Tibial nerve (tissue), 4 donors: ENCODE results near the gene ADAMTS3. TPM values are rescaled to one million over a fixed set of nuclear protein-coding genes. Genes with fewer than 3 reads are reported as not detected.

Source experiments
- DNase-seq, 2 donors: peaks; one replicate each; pipeline ENCODE4 v3.0.0-alpha.2; 2019; ENCODE audit warnings: low spot score in 2 of 2
- H3K27ac ChIP-seq, 4 donors: fragments of 200-600 bp; sonication (generic) in 3 of 4; one replicate each; pipeline ENCODE4 v1.5.1; 2017 to 2019; ENCODE audit warnings: mild to moderate bottlenecking in 1 of 4
- H3K27me3 ChIP-seq, 2 donors: fragments of 200-600 bp; sonication (generic) in 1 of 2; one replicate each; pipeline versions ENCODE4 v1.5.1 to v1.6.0; 2017 to 2019
- H3K36me3 ChIP-seq, 3 donors: fragments of 200-600 bp; sonication (generic); one replicate each; pipeline ENCODE4 v1.5.1; 2018 to 2019
- H3K4me1 ChIP-seq, 4 donors: fragments of 200-600 bp; sonication (generic) in 3 of 4; one replicate each; pipeline ENCODE4 v1.5.1; 2017 to 2019
- H3K4me3 ChIP-seq, 4 donors: fragments of 200-600 bp; sonication (generic) in 3 of 4; one replicate each; pipeline ENCODE4 v1.5.1; 2017 to 2019; ENCODE audit warnings: mild to moderate bottlenecking in 1 of 4, moderate library complexity in 1 of 4
- H3K9me3 ChIP-seq, 4 donors: fragments of 200-600 bp; sonication (generic) in 3 of 4; one replicate each; pipeline ENCODE4 v1.5.1; 2017 to 2019
- CTCF ChIP-seq, 5 experiments: fragments of 200-600 bp in 3 of 5; fragments of 450-650 bp in 2 of 5; sonication (generic) in 3 of 5; IDR thresholded peaks; one replicate each; pipeline ENCODE4 v1.5.1; 2016 to 2019; ENCODE audit warnings: antibody characterized with exemption in 5 of 5, mild to moderate bottlenecking in 3 of 5, moderate library complexity in 2 of 5
- EP300 ChIP-seq, 2 donors: sonication (generic); formaldehyde crosslinking; IDR thresholded peaks; one replicate each; pipeline ENCODE4 v1.6.1; 2017; ENCODE audit warnings: antibody characterized with exemption in 2 of 2, mild to moderate bottlenecking in 1 of 2
- POLR2A ChIP-seq, 2 donors: fragments of 450-650 bp; IDR thresholded peaks; one replicate each; pipeline ENCODE4 v1.6.1; 2017; ENCODE audit warnings: antibody characterized with exemption in 2 of 2, mild to moderate bottlenecking in 2 of 2, moderate library complexity in 2 of 2
- WGBS, 2 donors: methylation state at CpG; one replicate each; pipeline ENCODE4 v1.1.5; 2018; 5-methylcytosine and 5-hydroxymethylcytosine counted together
- total RNA-seq, 4 donors: library from RNA; depleted of rRNA; stranded (reverse); fragments of >200 nt; gene quantifications; one replicate each; pipeline ENCODE4 v1.1.0, GENCODE V29; 2016

The ADAMTS3 gene
- total RNA-seq, 4 donors from 2014 or later: 1.7 to 4.3 (median 2.4) TPM

DNA sequence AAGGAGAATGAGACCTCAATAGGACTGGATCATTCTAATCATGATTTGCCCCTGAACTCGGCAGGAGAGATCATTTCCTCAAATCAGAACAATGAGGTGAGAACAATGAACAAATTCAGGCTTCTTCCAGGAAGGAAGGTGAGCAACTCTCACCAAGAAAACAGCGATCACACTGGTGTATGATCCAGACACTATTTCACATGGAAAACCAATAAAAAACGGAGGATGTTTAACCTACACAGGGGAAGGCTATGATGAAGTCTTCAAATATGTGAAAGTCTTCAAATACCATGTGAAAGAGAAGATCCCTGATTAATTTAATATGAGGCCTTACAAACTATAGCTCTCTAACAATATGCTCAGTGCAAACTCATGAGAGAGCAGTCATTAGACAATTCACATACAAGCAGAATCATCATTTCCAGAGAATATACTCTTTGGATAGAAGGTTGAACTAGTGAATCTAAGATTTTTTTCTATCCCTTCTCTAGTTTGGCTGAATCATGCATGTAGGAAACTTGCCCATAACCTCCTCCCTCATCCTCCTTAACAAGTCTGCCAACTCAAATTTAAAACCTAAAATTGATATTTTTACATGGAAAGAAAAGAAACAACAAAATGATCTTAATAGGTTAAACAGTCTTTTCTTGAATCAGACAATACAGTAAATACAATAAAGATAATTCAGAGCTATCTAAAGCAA is 122.5 kb downstream of the ADAMTS3 start:
- no peak for DNase-seq
- H3K9me3 ChIP-seq: no peaks in the 10 kb centered on the region
- peaks cover 0 to 3% (median 0%) of the 10 kb centered on the region in 4 donors for H3K4me1 ChIP-seq
- TF ChIP-seq POLR2A (IDR thresholded peaks at IDR 0.05): no peak
- no peak for TF ChIP-seq EP300 (IDR thresholded peaks at IDR 0.05)
- TF ChIP-seq CTCF (IDR thresholded peaks at IDR 0.05): no peak
- no peaks in the 10 kb centered on the region for H3K27me3 ChIP-seq
- H3K36me3 ChIP-seq: no peaks in the 10 kb centered on the region
- 67 to 86% methylated on average over 3 of the region's 3 CpGs for WGBS, 2 donors
- no peak overlapping the region for H3K27ac ChIP-seq
- no peak overlapping the region for H3K4me3 ChIP-seq

DNA sequence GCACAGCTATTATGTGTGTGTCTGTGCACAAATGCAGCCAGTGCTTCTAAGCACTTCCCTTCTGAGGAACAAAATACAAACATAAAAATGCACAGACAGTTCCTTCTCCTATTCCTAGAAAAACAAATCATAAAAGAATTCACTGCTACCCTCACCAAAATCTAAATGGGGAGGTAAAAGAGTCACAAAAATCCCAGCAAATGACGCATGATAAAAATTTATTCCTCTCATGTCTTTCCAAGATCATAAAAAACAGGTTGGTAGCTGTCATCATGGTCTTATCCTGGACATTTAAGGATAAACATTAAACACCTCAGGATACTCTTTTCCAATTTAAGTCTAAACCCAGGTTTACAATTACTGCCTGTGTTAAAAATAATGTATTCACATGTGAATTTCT is 124.9 kb downstream of the ADAMTS3 start:
- H3K36me3 ChIP-seq: no peaks in the 10 kb centered on the region
- TF ChIP-seq EP300 (IDR thresholded peaks at IDR 0.05): no peak
- no peak for TF ChIP-seq CTCF (IDR thresholded peaks at IDR 0.05)
- no peak overlapping the region for H3K4me3 ChIP-seq
- no peaks in the 10 kb centered on the region for H3K9me3 ChIP-seq
- peaks cover 0 to 3% (median 0%) of the 10 kb centered on the region in 4 donors for H3K4me1 ChIP-seq
- no peak overlapping the region for H3K27ac ChIP-seq
- no peaks in the 10 kb centered on the region for H3K27me3 ChIP-seq
- DNase-seq: no peak
- WGBS, 2 donors: 81 to 84% methylated on average over 1 of the region's 1 CpG

DNA sequence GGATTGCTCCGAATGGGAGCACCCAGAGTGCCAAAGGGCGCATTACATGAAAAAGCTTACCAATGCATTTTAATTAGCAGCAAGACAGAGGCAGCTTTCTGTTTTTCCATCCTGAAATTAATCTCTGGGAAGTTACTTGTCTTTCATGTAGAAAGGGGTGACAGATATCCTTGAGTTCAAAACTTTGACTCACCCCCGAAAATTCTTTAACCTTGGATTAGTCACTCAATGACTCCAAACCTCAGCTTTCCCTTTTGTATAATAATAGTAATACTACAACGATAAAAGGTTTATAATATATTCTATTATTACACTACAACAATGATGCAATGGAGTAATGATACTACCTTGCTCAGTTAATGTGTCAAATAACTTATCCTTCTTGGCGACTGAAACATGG is 126.3 kb downstream of the ADAMTS3 start:
- DNase-seq: no peak
- 93 to 97% methylated on average over 5 of the region's 5 CpGs for WGBS, 2 donors

GRCh38 chr4:72442147-72442546 is 126.9 kb downstream of the ADAMTS3 start:
- no peak for DNase-seq
- no peak overlapping the region for H3K27ac ChIP-seq
- WGBS, 2 donors: 63 to 69% methylated on average over 2 of the region's 2 CpGs
- no peaks in the 10 kb centered on the region for H3K9me3 ChIP-seq
- H3K27me3 ChIP-seq: no peaks in the 10 kb centered on the region
- H3K36me3 ChIP-seq: no peaks in the 10 kb centered on the region
- peaks cover 0 to 3% (median 0%) of the 10 kb centered on the region in 4 donors for H3K4me1 ChIP-seq
- no peak overlapping the region for H3K4me3 ChIP-seq
- TF ChIP-seq POLR2A (IDR thresholded peaks at IDR 0.05) (no peak), CTCF (IDR thresholded peaks at IDR 0.05) (no peak), EP300 (IDR thresholded peaks at IDR 0.05) (no peak)

More for the DNA sequence above, 126.3 kb downstream of the ADAMTS3 start:
- H3K27ac ChIP-seq: no peak overlapping the region
- no peak overlapping the region for H3K4me3 ChIP-seq
- no peaks in the 10 kb centered on the region for H3K9me3 ChIP-seq
- no peaks in the 10 kb centered on the region for H3K27me3 ChIP-seq
- TF ChIP-seq CTCF (IDR thresholded peaks at IDR 0.05): no peak
- TF ChIP-seq EP300 (IDR thresholded peaks at IDR 0.05): no peak
- TF ChIP-seq POLR2A (IDR thresholded peaks at IDR 0.05): no peak
- H3K36me3 ChIP-seq: no peaks in the 10 kb centered on the region
- H3K4me1 ChIP-seq: peaks cover 0 to 3% (median 0%) of the 10 kb centered on the region in 4 donors

DNA sequence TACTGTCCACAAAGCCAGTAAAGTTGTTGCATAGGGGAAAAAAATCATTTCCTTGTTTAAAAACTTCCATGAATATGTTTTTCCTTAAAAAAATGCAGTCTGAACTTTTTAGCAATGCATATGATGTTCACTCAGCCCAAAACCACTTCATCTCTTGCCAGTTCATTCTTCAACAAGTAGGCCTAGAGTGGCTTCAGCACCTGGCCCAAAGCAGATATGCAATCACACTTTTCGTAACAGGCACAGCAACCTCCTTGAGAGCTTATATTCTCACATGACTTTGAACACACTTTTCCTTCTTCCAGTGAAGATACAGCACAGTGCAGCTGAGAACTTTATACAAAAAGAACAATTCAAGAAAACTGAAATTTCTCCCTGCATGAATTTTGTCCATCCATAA is 128.6 kb downstream of the ADAMTS3 start:
- no peaks in the 10 kb centered on the region for H3K36me3 ChIP-seq
- TF ChIP-seq CTCF (IDR thresholded peaks at IDR 0.05) (no peak), EP300 (IDR thresholded peaks at IDR 0.05) (no peak), POLR2A (IDR thresholded peaks at IDR 0.05) (no peak)
- no peaks in the 10 kb centered on the region for H3K27me3 ChIP-seq
- no peaks in the 10 kb centered on the region for H3K9me3 ChIP-seq
- 88 to 97% methylated on average over 1 of the region's 1 CpG for WGBS, 2 donors
- no peak overlapping the region for H3K27ac ChIP-seq
- no peaks in the 10 kb centered on the region for H3K4me1 ChIP-seq
- no peak overlapping the region for H3K4me3 ChIP-seq
- no peak for DNase-seq
